Stimulated activated CD4-positive, alpha-beta T cell treated with anti-CD3 and anti-CD28 coated beads, Interleukin-1b, Interleukin-23, amount 100 ng/mL, for 4 hours (primary cell): ENCODE results near the gene RSKR.
A peak's percentile ranks its signal among the peaks of the same experiment; 100 is the strongest.
"Not testable (repeated sequence)": the region's sequence is repeated elsewhere in the genome, so short reads cannot be mapped to it uniquely, and the experiment has no call there.

Experiments
- DNase-seq, 2 donors: peaks; one replicate each; pipeline ENCODE4 v3.0.0-alpha.2; 2020; ENCODE audit warnings: low read depth in 2 of 2

The RSKR gene

GRCh38 chr17:28578246-28579195 lies 35.5 kb downstream of the RSKR start:
- DNase-seq, result no peak

- DNase-seq, result no peak
Measured at GRCh38 chr17:28577466-28577824, 36.5 kb downstream of the RSKR start.

- DNase-seq, result peak; percentile 97 to 100
Measured at GRCh38 chr17:28576758-28577465, 37.1 kb downstream of the RSKR start, which contains the start of gene ALDOC. ALDOC (minus strand) TSS chr17:28576895; CDS start chr17:28575532, 1,363 bp downstream.

- DNase-seq, result not testable (repeated sequence)
Measured at GRCh38 chr17:28576016-28576415, 38.0 kb downstream of the RSKR start.

GRCh38 chr17:28575126-28575795 lies 38.7 kb downstream of the RSKR start:
- DNase-seq, result no peak

- no peak for DNase-seq
Measured at GRCh38 chr17:28574526-28574925, 39.5 kb downstream of the RSKR start.

GRCh38 chr17:28573966-28574480 lies 40.0 kb downstream of the RSKR start:
- no peak for DNase-seq

GRCh38 chr17:28573521-28573920 lies 40.5 kb downstream of the RSKR start:
- DNase-seq, result no peak

- DNase-seq, result no peak
Measured at GRCh38 chr17:28573040-28573380, 41.0 kb downstream of the RSKR start.

- DNase-seq, result no peak
Measured at GRCh38 chr17:28572259-28573039, 41.5 kb downstream of the RSKR start.

- peak; percentile 83 to 88 for DNase-seq
Measured at GRCh38 chr17:28571361-28572122, 42.4 kb downstream of the RSKR start, which contains the start of gene PIGS. PIGS (minus strand) TSS chr17:28571524; CDS start chr17:28571496, 28 bp downstream.

GRCh38 chr17:28570716-28571360 lies 43.1 kb downstream of the RSKR start:
- peak in 1 of 2 donors; percentile 32 for DNase-seq

GRCh38 chr17:28569446-28569845 lies 44.5 kb downstream of the RSKR start:
- DNase-seq, result no peak

- DNase-seq, result no peak
Measured at GRCh38 chr17:28567604-28568003, 46.4 kb downstream of the RSKR start.

GRCh38 chr17:28563475-28563874 lies 50.5 kb downstream of the RSKR start:
- DNase-seq, result no peak
